GM19238 (cell line): ENCODE measurements around the gene SOWAHC.
"Not testable (repeated sequence)": the region's sequence is repeated elsewhere in the genome, so short reads cannot be mapped to it uniquely, and the experiment has no call there.

Experiments
- DNase-seq: peaks from one replicate; pipeline ENCODE4 v3.0.0; 2011; ENCODE audit warnings: low spot score; ENCODE audit not compliant: insufficient read length

Gene SOWAHC

GRCh38 chr2:109615637-109616144 is 1.5 kb downstream of the SOWAHC start:
- DNase-seq: no peak

GRCh38 chr2:109616184-109616583 is 2.0 kb downstream of the SOWAHC start:
- DNase-seq: no peak

- no peak for DNase-seq
Measured at GRCh38 chr2:109619032-109619615, 5.0 kb downstream of the SOWAHC start.

GRCh38 chr2:109623297-109623696 is 9.1 kb downstream of the SOWAHC start:
- no peak for DNase-seq

- DNase-seq: no peak
Measured at GRCh38 chr2:109623923-109624322, 9.8 kb downstream of the SOWAHC start.

- no peak for DNase-seq
Measured at GRCh38 chr2:109624339-109624738, 10.2 kb downstream of the SOWAHC start.

GRCh38 chr2:109628321-109628720 is 14.2 kb downstream of the SOWAHC start:
- not testable (repeated sequence) for DNase-seq

GRCh38 chr2:109629867-109630266 is 15.7 kb downstream of the SOWAHC start:
- no peak for DNase-seq

GRCh38 chr2:109630441-109631430 is 16.6 kb downstream of the SOWAHC start:
- no peak for DNase-seq

GRCh38 chr2:109631741-109632140 is 17.6 kb downstream of the SOWAHC start:
- DNase-seq: no peak

- no peak for DNase-seq
Measured at GRCh38 chr2:109632158-109632789, 18.1 kb downstream of the SOWAHC start.

GRCh38 chr2:109633284-109633961 is 19.3 kb downstream of the SOWAHC start:
- no peak for DNase-seq

GRCh38 chr2:109635426-109636304 is 21.5 kb downstream of the SOWAHC start:
- no peak for DNase-seq

GRCh38 chr2:109636317-109636716 is 22.2 kb downstream of the SOWAHC start:
- DNase-seq: no peak

- DNase-seq: no peak
Measured at GRCh38 chr2:109637749-109638570, 23.8 kb downstream of the SOWAHC start.

GRCh38 chr2:109638795-109639194 is 24.6 kb downstream of the SOWAHC start:
- DNase-seq: no peak

GRCh38 chr2:109640000-109640399 is 25.8 kb downstream of the SOWAHC start:
- DNase-seq: not testable (repeated sequence)

GRCh38 chr2:109644571-109645275 is 30.6 kb downstream of the SOWAHC start:
- no peak for DNase-seq
